OCI-LY7 (cell line): ENCODE measurements around the gene FAM229A. TPM values are rescaled to one million over a fixed set of nuclear protein-coding genes. Genes with fewer than 3 reads are reported as not detected.

Experiments used
- BruUV-seq: library from RNA; stranded (reverse); fragments of 400-500 nt; replicated peaks from 2 replicates; lab custom pipeline; 2021; lab: Mats Ljungman, UMichigan
- CTCF ChIA-PET: fragments of 300-600 bp; sonication (Branson Sonifier 250); formaldehyde crosslinking; loops from one replicate; lab custom pipeline; 2022; ENCODE audit warnings: antibody characterized with exemption; ENCODE audit not compliant: unreplicated experiment; lab: Charles Lee
- POLR2A ChIA-PET: fragments of 300-600 bp; sonication (Branson Sonifier 250); formaldehyde crosslinking; loops from one replicate; lab custom pipeline; 2022; ENCODE audit warnings: antibody characterized with exemption; lab: Charles Lee
- DNase-seq: peaks from one replicate; pipeline ENCODE4 v3.0.0-alpha.2; 2015; ENCODE audit warnings: low spot score
- H2AFZ ChIP-seq: fragments of 200-600 bp; sonication (generic), shearing (Covaris generic); 2 replicates; pipeline ENCODE4 v1.6.1; 2014; ENCODE audit warnings: mild to moderate bottlenecking, antibody characterized with exemption, low read length, moderate library complexity
- H3K27ac ChIP-seq: fragments of 200-600 bp; sonication (generic); 2 replicates; pipeline ENCODE4 v1.5.1; 2014; ENCODE audit warnings: mixed run types, low read depth, mild to moderate bottlenecking, moderate library complexity, low read length, inconsistent platforms; ENCODE audit not compliant: poor library complexity, severe bottlenecking
- H3K36me3 ChIP-seq: fragments of 200-600 bp; sonication (generic); 2 replicates; pipeline ENCODE4 v1.6.1; 2014; ENCODE audit warnings: mild to moderate bottlenecking, antibody characterized with exemption, low read length, moderate library complexity, mixed read lengths; ENCODE audit not compliant: insufficient read depth
- H3K4me1 ChIP-seq: fragments of 200-600 bp; sonication (generic); 2 replicates; pipeline ENCODE4 v1.5.1; 2014; ENCODE audit warnings: mild to moderate bottlenecking, low read length; ENCODE audit not compliant: insufficient read depth, poor library complexity, severe bottlenecking
- H3K4me2 ChIP-seq: fragments of 200-600 bp; sonication (generic); 2 replicates; pipeline ENCODE4 v1.6.1; 2014; ENCODE audit warnings: mild to moderate bottlenecking, low read length
- H3K4me3 ChIP-seq: fragments of 200-600 bp; sonication (generic); 2 replicates; pipeline ENCODE4 v1.5.1; 2014; ENCODE audit warnings: mild to moderate bottlenecking, low read depth, low read length; ENCODE audit not compliant: poor library complexity, severe bottlenecking
- H3K79me2 ChIP-seq: fragments of 200-600 bp; sonication (generic); 2 replicates; pipeline ENCODE4 v1.6.1; 2016; ENCODE audit warnings: low read depth, mild to moderate bottlenecking, low read length, moderate library complexity, mixed read lengths; ENCODE audit not compliant: insufficient read depth
- H3K9me2 ChIP-seq: fragments of 200-600 bp; sonication (generic); 2 replicates; pipeline ENCODE4 v1.6.1; 2016; ENCODE audit warnings: mild to moderate bottlenecking, low read length, mixed read lengths; ENCODE audit not compliant: insufficient read depth
- H3K9me3 ChIP-seq: fragments of 200-600 bp; sonication (generic); 2 replicates; pipeline ENCODE4 v1.6.1; 2014; ENCODE audit warnings: mild to moderate bottlenecking, mixed run types, low read length, mixed read lengths
- H4K20me1 ChIP-seq: fragments of 200-600 bp; sonication (generic); 2 replicates; pipeline ENCODE4 v1.6.1; 2014; ENCODE audit warnings: mild to moderate bottlenecking, antibody characterized with exemption, low read length, moderate library complexity, mixed read lengths; ENCODE audit not compliant: insufficient read depth
- EZH2phosphoT487 ChIP-seq: fragments of 200-600 bp; sonication (generic); IDR thresholded peaks from 2 replicates; pipeline ENCODE4 v1.6.1; 2018; ENCODE audit warnings: low read depth, borderline replicate concordance, mild to moderate bottlenecking, mixed run types, antibody characterized with exemption, low read length, moderate library complexity, mixed read lengths
- intact Hi-C: fragments of 100-400 bp; cut with micrococcal nuclease; formaldehyde crosslinking; loops from one replicate; pipeline ENCODE4 v1.10.0; 2022; ENCODE audit not compliant: unreplicated experiment
- total RNA-seq, 2 experiments: library from RNA; depleted of rRNA in 1 of 2; stranded (reverse); fragments of >200 nt in 1 of 2; shearing (Covaris generic) in 1 of 2; gene quantifications; 2 replicates each; pipeline ENCODE4 v1.2.3, GENCODE V29; 2014 to 2022
- TF ChIP-seq, protein P1 (sequence below): fragments of 200-600 bp; sonication (generic); conservative IDR thresholded peaks from 2 replicates; pipeline ENCODE4 v1.5.1; 2014; ENCODE audit warnings: mild to moderate bottlenecking, antibody characterized with exemption, low read length, moderate library complexity, mixed read lengths

Gene FAM229A
- total RNA-seq, 2 experiments from 2014 or later, result 3.2 to 16.5 TPM

DNA sequence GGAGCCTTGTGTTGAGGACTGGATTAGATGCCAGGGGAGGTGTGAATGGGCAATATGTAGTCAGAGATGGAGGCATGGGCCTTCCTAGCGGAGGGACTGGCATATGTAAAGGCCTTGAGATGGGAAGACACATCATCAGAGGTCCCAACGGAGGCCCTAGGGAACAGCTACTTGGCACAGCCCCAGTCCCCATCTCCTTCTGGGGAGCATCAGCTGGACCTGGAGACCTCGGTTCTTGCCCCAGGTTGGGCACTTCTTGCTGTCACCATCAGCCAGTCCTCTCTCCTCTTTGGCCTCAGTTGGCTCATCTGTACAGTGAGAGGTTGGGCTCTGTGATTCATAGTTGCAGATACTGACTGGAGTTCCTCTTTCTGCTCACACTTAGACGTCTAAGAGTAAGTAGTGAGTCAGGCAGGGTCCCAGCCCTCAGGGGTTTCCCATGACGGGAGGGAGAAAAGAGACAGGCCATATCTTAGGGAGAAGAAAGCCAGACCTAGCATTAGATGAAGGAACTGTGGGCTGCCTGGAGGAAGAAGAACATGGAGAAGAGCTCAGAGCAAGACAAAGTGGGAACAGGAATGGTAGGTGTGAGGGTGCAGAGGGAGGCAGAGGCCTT, 22.8 kb downstream of the FAM229A start:
- peaks cover 9% of the 10 kb centered on the region for H3K79me2 ChIP-seq
- intact Hi-C loops, result loop anchor here (5.0 kb wide), 2 partner anchors 73 to 478 kb away; partner anchors contain the start of genes S100PBP and YARS1
- no peak overlapping the region for H2AFZ ChIP-seq
- TF ChIP-seq, protein P1, sequence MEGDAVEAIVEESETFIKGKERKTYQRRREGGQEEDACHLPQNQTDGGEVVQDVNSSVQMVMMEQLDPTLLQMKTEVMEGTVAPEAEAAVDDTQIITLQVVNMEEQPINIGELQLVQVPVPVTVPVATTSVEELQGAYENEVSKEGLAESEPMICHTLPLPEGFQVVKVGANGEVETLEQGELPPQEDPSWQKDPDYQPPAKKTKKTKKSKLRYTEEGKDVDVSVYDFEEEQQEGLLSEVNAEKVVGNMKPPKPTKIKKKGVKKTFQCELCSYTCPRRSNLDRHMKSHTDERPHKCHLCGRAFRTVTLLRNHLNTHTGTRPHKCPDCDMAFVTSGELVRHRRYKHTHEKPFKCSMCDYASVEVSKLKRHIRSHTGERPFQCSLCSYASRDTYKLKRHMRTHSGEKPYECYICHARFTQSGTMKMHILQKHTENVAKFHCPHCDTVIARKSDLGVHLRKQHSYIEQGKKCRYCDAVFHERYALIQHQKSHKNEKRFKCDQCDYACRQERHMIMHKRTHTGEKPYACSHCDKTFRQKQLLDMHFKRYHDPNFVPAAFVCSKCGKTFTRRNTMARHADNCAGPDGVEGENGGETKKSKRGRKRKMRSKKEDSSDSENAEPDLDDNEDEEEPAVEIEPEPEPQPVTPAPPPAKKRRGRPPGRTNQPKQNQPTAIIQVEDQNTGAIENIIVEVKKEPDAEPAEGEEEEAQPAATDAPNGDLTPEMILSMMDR, result no peak
- no peak for TF ChIP-seq EZH2phosphoT487
- peaks cover 4% of the 10 kb centered on the region for H4K20me1 ChIP-seq
- H3K4me1 ChIP-seq, result peaks cover 28% of the 10 kb centered on the region
- H3K4me2 ChIP-seq, result no peak overlapping the region
- no peaks in the 10 kb centered on the region for H3K9me2 ChIP-seq
- POLR2A ChIA-PET, result no interaction called here
- no TSS peak for BruUV-seq
- H3K4me3 ChIP-seq, result no peak overlapping the region
- DNase-seq, result no peak
- H3K9me3 ChIP-seq, result no peaks in the 10 kb centered on the region
- CTCF ChIA-PET, result no interaction called here
- H3K27ac ChIP-seq, result no peak overlapping the region
- H3K36me3 ChIP-seq, result peaks cover 6% of the 10 kb centered on the region

DNA sequence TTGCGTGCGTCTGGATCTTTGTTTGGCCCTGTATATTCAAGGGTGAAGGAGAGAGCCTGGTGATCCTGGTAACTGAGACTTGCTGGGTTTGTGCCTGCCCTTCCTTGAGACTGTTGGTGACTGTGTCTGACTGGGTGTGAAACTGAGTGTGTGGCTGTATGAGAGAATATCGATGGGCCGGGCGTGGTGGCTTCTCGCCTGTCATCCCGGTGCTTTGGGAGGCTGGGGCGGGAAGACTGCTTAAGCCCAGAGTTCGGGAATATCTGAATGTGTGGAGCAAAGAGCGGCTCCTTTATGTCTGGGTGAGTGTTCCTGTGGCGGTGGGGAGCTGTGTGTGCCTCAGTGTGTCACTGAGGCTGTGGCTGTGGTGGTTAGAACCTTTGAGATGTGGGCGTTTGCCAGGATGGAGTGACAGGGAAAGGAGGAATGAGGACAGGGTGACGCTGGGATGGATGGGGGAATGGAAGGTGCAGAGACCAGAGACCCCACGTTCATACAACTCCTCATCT, 23.6 kb downstream of the FAM229A start:
- intact Hi-C loops, result loop anchor here (5.0 kb wide), 2 partner anchors 74 to 479 kb away; partner anchors contain the start of genes S100PBP and YARS1
- peaks cover 10% of the 10 kb centered on the region for H4K20me1 ChIP-seq
- H3K9me2 ChIP-seq, result no peaks in the 10 kb centered on the region
- no peak overlapping the region for H2AFZ ChIP-seq
- no peak for DNase-seq
- BruUV-seq, result no TSS peak
- ChIA-PET POLR2A (no interaction called here), CTCF (no interaction called here)
- peak overlapping the region; percentile 99; the same call in 1 of the 2 replicates for H3K4me2 ChIP-seq
- H3K4me1 ChIP-seq, result peaks cover 35% of the 10 kb centered on the region
- peaks cover 17% of the 10 kb centered on the region for H3K79me2 ChIP-seq
- no peak overlapping the region for H3K27ac ChIP-seq
- no peak overlapping the region for H3K4me3 ChIP-seq
- H3K36me3 ChIP-seq, result peaks cover 14% of the 10 kb centered on the region
- no peaks in the 10 kb centered on the region for H3K9me3 ChIP-seq
- TF ChIP-seq EZH2phosphoT487, result no peak
- TF ChIP-seq, protein P1, result no peak
